RWPE1 (cell line): ENCODE measurements around the gene ATAT1.

ENCODE experiments used
- CTCF ChIA-PET: fragments of 350-600 bp; sonication (Branson Sonifier 250); formaldehyde crosslinking; extraction: SDS; loops from one replicate; lab custom pipeline; 2021; lab: Yijun Ruan, JAX
- POLR2A ChIA-PET: fragments of 400-600 bp; formaldehyde crosslinking; extraction: SDS; loops from one replicate; lab custom pipeline; 2020; ENCODE audit warnings: antibody characterized with exemption; ENCODE audit not compliant: low non-redundant PET; lab: Yijun Ruan, JAX
- DNase-seq: peaks from one replicate; pipeline ENCODE4 v3.0.0; 2012; ENCODE audit warnings: low spot score
- H3K27ac ChIP-seq: fragments of 450-650 bp; 2 replicates; pipeline ENCODE4 v1.5.1; 2017
- CTCF ChIP-seq: fragments of 450-650 bp; conservative IDR thresholded peaks from 2 replicates; pipeline ENCODE4 v1.5.1; 2017; ENCODE audit warnings: low read depth, mild to moderate bottlenecking

ATAT1 gene

DNA sequence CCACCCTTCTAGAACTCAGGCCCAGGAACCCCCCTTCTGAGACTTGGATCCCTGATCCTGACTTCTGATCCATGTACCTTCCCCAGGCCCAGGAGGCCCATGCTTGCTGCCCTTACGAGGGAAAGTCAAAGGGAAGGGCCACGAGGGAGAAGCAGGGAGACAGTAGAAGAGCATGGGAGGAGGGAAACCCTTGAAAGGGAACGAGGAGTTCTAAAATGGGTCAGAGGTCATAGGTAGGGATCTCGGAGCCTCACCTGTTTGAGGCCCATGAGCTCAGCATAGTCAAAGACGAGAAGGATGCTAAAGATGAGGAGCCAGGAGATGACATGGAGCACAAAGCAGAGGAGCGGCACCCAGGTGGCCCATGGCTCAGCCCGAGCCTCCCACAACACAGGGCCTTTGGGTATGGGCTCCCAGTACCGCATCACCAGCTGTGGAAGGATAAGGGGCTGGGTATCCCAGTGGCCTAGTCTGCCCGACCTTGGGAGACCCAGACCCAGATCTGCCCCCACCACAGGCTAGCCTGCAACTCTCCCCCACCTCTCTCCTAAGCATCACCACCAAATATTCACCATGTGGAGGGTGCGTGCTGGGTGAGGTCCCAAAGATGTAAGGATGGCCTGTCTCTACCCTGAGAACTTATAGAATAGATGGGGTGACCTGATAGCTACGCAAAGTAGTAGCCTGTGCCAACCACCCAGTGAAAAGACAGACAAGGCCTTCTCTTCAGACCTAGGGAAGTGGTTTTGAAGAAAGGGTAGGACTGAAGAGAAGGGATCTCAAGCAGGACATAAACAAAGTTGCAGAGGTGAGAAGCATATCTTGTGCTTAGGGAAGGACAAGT is 62.6 kb downstream of the ATAT1 start:
- no peak for DNase-seq
- ChIA-PET POLR2A (interaction anchor here (2.9 kb wide), 1 partner anchor 28 kb away, joined by 12 read pairs; the partner anchor contains the start of gene MDC1), CTCF (interaction anchor here (0.6 to 1.0 kb wide), 4 partner anchors 21 to 236 kb away, joined by 3 to 7 read pairs (median 3); no protein-coding TSS in a partner anchor)
- peak overlapping the region; percentile 97 for H3K27ac ChIP-seq
- TF ChIP-seq CTCF: no peak

DNA sequence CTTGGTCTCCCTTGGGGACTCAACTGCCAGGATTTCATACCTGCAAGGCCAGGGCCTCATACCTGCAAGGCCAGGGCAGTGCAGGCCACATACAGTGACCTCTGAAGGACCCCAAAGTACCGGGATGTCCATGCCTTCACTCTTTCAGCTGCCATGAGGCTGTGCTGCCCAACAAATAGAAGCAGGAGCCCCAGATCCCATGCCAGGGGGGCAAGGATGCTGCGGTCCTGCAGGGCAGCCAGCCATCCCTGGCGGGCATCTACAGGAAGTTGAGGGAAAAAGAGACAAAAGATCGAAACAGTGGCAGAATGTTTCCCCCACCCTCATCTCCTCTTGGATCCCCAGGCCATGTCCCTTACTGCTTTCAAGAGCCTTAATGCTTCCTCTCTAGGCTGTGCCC is 63.3 kb downstream of the ATAT1 start:
- CTCF ChIA-PET: interaction anchor here (0.7 kb wide), 1 partner anchor 237 kb away, joined by 3 read pairs; no protein-coding TSS in a partner anchor
- POLR2A ChIA-PET: interaction anchor here (0.6 to 2.9 kb wide), 3 partner anchors 13 to 32 kb away, joined by 3 to 12 read pairs (median 3); partner anchors contain the start of gene MDC1
- no peak for DNase-seq
- TF ChIP-seq CTCF: no peak
- peak overlapping the region; percentile 97 for H3K27ac ChIP-seq

DNA sequence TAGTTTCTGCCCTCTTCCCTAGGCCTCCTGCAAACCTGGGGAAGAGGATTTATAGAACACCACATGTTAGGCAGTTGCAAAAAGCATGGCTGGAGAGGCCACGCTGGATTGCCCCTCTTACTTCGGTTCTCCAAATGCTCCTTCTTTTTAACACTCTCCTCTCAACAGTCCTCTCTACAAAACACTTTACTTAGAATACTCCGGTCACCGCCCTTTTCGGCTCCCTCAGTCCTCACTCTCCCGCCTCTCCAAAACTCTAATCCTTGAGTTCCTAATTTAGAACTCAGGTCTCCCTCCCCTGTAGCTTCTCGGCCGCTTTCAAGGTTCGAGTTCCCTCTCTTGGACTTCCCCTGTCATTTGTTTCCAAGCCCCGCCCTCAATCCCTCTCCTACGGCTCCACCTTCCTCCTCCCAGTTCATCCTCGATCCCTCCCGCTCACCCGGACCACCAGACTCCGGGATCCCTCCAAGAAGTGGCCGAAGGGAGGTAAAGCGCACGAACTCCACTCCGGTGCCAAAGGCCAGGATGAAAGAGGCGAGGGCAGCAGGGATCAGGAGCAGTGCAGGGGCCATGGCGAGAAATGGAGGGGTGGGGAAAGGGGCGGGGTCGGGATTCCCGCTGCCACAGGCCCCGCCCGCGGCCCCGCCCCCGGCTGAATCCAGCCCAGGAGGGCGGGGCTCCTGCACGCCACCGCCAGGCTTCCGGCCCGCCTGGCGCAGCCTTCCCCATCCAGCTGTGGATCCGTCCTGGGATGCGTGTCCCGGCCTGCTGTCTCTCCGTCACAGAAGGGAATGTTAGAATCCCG is 63.9 kb downstream of the ATAT1 start, which contains the start of gene NRM:
Gene NRM, minus strand, starts transcription at position 582 of the 805 bp plus-strand sequence. Its CDS starts 10 bp downstream, at position 572.
- CTCF ChIA-PET: interaction anchor here (1.6 kb wide), 1 partner anchor 32 kb away, joined by 8 read pairs; no protein-coding TSS in a partner anchor

DNA sequence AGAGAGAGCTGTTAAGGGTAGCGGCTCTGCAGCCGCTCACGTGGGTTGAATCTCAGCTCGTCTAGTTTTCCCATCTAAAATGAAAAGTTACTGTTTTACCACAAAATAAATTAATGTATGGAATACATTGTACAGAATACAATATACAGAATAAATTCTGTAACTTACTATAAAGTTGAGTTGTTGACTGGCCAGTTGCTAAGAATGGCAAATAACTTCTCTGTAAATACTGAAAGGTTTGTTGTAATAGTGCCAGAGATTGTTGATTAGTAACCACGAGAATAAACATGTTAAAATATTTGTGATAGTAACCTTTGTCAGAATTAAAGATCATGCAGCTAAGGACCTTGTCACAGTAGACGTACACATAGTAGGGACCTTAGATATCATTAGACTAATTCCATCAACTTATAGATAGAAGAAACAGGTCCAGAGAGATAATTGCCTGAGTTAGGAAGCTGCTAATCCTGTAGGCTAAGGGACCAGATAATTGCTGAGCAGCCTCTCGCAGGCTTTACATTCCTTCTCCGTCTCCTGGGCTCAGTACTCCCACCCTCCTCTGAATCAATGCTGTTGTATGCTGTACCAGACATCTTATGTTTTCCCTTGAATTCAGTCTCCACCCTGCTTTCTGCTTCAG is 64.7 kb downstream of the ATAT1 start:
- peak overlapping the region; percentile 97 for H3K27ac ChIP-seq
- POLR2A ChIA-PET: interaction anchor here (0.6 to 2.9 kb wide), 3 partner anchors 26 to 30 kb away, joined by 3 to 12 read pairs (median 3); partner anchors contain the start of gene MDC1
- CTCF ChIA-PET: interaction anchor here (1.6 kb wide), 1 partner anchor 31 kb away, joined by 8 read pairs; no protein-coding TSS in a partner anchor
- TF ChIP-seq CTCF: no peak
- no peak for DNase-seq

More for the DNA sequence above, 63.9 kb downstream of the ATAT1 start, which contains the start of gene NRM:
- peak; percentile 89 for DNase-seq
- peak within 1 kb of the TSS; percentile 97 for H3K27ac ChIP-seq
- no peak for TF ChIP-seq CTCF
- POLR2A ChIA-PET: interaction anchor here (0.6 to 2.9 kb wide), 4 partner anchors 13 to 31 kb away, joined by 3 to 12 read pairs (median 3); partner anchors contain the start of gene MDC1
